Uterus (tissue), 2 donors: Measurements from ENCODE around the gene IFNG-AS1.

Experiments
- POLR2A ChIP-seq, 2 donors: fragments of 450-650 bp; IDR thresholded peaks; one replicate each; pipeline ENCODE4 v1.6.1; 2016; ENCODE audit warnings: antibody characterized with exemption in 2 of 2, mild to moderate bottlenecking in 1 of 2, moderate library complexity in 1 of 2
- TF ChIP-seq, protein P1 (sequence below), 4 experiments: fragments of 200-600 bp in 2 of 4; fragments of 450-650 bp in 2 of 4; sonication (generic) in 2 of 4; IDR thresholded peaks; one replicate each; pipeline ENCODE4 v1.5.1; 2016 to 2019; ENCODE audit warnings: antibody characterized with exemption in 4 of 4, mild to moderate bottlenecking in 2 of 4, moderate library complexity in 1 of 4

DNA sequence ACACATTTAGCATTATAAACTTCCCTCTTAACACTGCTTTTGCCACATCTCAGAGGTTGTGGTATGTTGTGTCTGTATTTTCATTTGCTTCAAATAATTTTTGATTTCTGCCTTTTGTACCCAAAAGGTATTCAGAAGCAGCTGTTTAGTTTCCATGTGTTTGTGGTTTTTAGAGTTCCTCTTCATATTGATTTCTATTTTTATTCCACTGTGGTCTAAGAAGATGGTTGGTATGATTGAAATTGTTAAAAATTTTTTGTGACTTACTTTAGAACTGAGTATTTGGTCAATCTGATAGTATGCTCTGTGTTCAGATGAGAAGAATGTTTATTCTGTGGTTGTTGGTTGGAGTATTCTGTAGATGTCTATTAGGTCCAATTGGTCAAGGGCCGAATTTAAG is 76.4 kb downstream of the IFNG-AS1 start:
- TF ChIP-seq, protein P1, sequence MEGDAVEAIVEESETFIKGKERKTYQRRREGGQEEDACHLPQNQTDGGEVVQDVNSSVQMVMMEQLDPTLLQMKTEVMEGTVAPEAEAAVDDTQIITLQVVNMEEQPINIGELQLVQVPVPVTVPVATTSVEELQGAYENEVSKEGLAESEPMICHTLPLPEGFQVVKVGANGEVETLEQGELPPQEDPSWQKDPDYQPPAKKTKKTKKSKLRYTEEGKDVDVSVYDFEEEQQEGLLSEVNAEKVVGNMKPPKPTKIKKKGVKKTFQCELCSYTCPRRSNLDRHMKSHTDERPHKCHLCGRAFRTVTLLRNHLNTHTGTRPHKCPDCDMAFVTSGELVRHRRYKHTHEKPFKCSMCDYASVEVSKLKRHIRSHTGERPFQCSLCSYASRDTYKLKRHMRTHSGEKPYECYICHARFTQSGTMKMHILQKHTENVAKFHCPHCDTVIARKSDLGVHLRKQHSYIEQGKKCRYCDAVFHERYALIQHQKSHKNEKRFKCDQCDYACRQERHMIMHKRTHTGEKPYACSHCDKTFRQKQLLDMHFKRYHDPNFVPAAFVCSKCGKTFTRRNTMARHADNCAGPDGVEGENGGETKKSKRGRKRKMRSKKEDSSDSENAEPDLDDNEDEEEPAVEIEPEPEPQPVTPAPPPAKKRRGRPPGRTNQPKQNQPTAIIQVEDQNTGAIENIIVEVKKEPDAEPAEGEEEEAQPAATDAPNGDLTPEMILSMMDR (IDR thresholded peaks at IDR 0.05), result no peak
- TF ChIP-seq POLR2A (IDR thresholded peaks at IDR 0.05), result no peak
